MM.1S (cell line): ENCODE measurements around the gene SLC6A19.
A peak's percentile ranks its signal among the peaks of the same experiment; 100 is the strongest.

ENCODE experiments used
- DNase-seq: peaks from one replicate; pipeline ENCODE4 v3.0.0-alpha.2; 2015
- H2AFZ ChIP-seq: fragments of 300-600 bp; sonication (generic); 2 replicates; pipeline ENCODE4 v1.6.0; 2016; ENCODE audit warnings: antibody characterized with exemption, low read length
- H3F3A ChIP-seq: fragments of 300-600 bp; sonication (generic); 2 replicates; pipeline ENCODE4 v1.6.1; 2016; ENCODE audit warnings: mild to moderate bottlenecking, antibody characterized with exemption, low read length, moderate library complexity, mixed read lengths; ENCODE audit not compliant: insufficient read depth
- H3K27ac ChIP-seq: fragments of 300-600 bp; sonication (generic); 2 replicates; pipeline ENCODE4 v1.5.1; 2016; ENCODE audit warnings: mild to moderate bottlenecking, low read length
- H3K27me3 ChIP-seq: fragments of 300-600 bp; sonication (generic); replicated peaks from 2 replicates; pipeline ENCODE4 v1.6.0; 2016; ENCODE audit warnings: low read length; ENCODE audit not compliant: insufficient read depth
- H3K36me3 ChIP-seq: fragments of 300-600 bp; sonication (generic); replicated peaks from 2 replicates; pipeline ENCODE4 v1.6.1; 2016; ENCODE audit warnings: mild to moderate bottlenecking, low read length, mixed read lengths; ENCODE audit not compliant: insufficient read depth
- H3K4me1 ChIP-seq: fragments of 300-600 bp; sonication (generic); 2 replicates; pipeline ENCODE4 v1.6.1; 2016; ENCODE audit warnings: low read length, mixed read lengths
- H3K4me2 ChIP-seq: fragments of 300-600 bp; sonication (generic); 2 replicates; pipeline ENCODE4 v1.6.0; 2016; ENCODE audit warnings: low read depth, low read length
- H3K4me3 ChIP-seq: fragments of 300-600 bp; sonication (generic); 2 replicates; pipeline ENCODE4 v1.5.1; 2016; ENCODE audit warnings: low read length, mixed read lengths
- H3K79me2 ChIP-seq: fragments of 300-600 bp; sonication (generic); 2 replicates; pipeline ENCODE4 v1.6.1; 2016; ENCODE audit warnings: mixed run types, low read length, mixed read lengths
- H3K9ac ChIP-seq: fragments of 300-600 bp; sonication (generic); 2 replicates; pipeline ENCODE4 v1.6.1; 2016; ENCODE audit warnings: low read length, mixed read lengths
- H3K9me2 ChIP-seq: fragments of 300-600 bp; sonication (generic); replicated peaks from 2 replicates; pipeline ENCODE4 v1.6.1; 2016; ENCODE audit warnings: mild to moderate bottlenecking, low read length, mixed read lengths; ENCODE audit not compliant: insufficient read depth
- H3K9me3 ChIP-seq: fragments of 300-600 bp; sonication (generic); replicated peaks from 2 replicates; pipeline ENCODE4 v1.6.1; 2016; ENCODE audit warnings: mild to moderate bottlenecking, low read length, mixed read lengths; ENCODE audit not compliant: insufficient read depth
- H4K20me1 ChIP-seq: fragments of 300-600 bp; sonication (generic); 2 replicates; pipeline ENCODE4 v1.6.1; 2016; ENCODE audit warnings: mild to moderate bottlenecking, low read length, moderate library complexity, mixed read lengths; ENCODE audit not compliant: insufficient read depth
- CTCF ChIP-seq: fragments of 300-600 bp; sonication (generic); IDR thresholded peaks from 2 replicates; pipeline ENCODE4 v1.5.1; 2016; ENCODE audit warnings: antibody characterized with exemption, low read length, mixed read lengths
- EZH2 ChIP-seq: fragments of 300-600 bp; sonication (generic); optimal IDR thresholded peaks from 2 replicates; pipeline ENCODE3; 2017; ENCODE audit warnings: low read depth, mild to moderate bottlenecking, antibody characterized with exemption, low read length, mixed read lengths
- EZH2phosphoT487 ChIP-seq: fragments of 300-600 bp; sonication (generic); IDR thresholded peaks from 2 replicates; pipeline ENCODE4 v1.6.1; 2018; ENCODE audit warnings: antibody characterized with exemption, low read length

SLC6A19 gene

GRCh38 chr5:1206521-1207412 is 5.4 kb downstream of the SLC6A19 start:
- Histone ChIP-seq H3K4me2 (no peak overlapping the region), H3K9me2 (no peaks in the 10 kb centered on the region), H3K27ac (no peak overlapping the region), H3K27me3 (no peaks in the 10 kb centered on the region; the same call in 1 of the 2 replicates), H3K79me2 (no peaks in the 10 kb centered on the region), H2AFZ (no peak overlapping the region), H3K4me3 (no peak overlapping the region), H3K4me1 (peaks cover 11% of the 10 kb centered on the region), H3K9me3 (no peaks in the 10 kb centered on the region), H4K20me1 (no peaks in the 10 kb centered on the region), H3K36me3 (no peaks in the 10 kb centered on the region), H3F3A (no peaks in the 10 kb centered on the region), H3K9ac (no peak overlapping the region)
- DNase-seq = no peak
- TF ChIP-seq EZH2 (no peak), EZH2phosphoT487 (no peak), CTCF (no peak)

GRCh38 chr5:1207555-1207954 is 6.2 kb downstream of the SLC6A19 start:
- no peaks in the 10 kb centered on the region for H3K79me2 ChIP-seq
- H3K27me3 ChIP-seq = no peaks in the 10 kb centered on the region

GRCh38 chr5:1208221-1208742 is 6.9 kb downstream of the SLC6A19 start:
- no peak for DNase-seq
- Histone ChIP-seq H2AFZ (peak overlapping the region; percentile 43; the same call in 1 of the 2 replicates), H3K9ac (no peak overlapping the region), H3K4me2 (no peak overlapping the region), H3K79me2 (no peaks in the 10 kb centered on the region), H3K36me3 (no peaks in the 10 kb centered on the region), H3K4me1 (peaks cover 11% of the 10 kb centered on the region), H3K9me2 (no peaks in the 10 kb centered on the region), H4K20me1 (no peaks in the 10 kb centered on the region), H3K4me3 (no peak overlapping the region), H3K27ac (no peak overlapping the region), H3K9me3 (no peaks in the 10 kb centered on the region), H3F3A (no peaks in the 10 kb centered on the region), H3K27me3 (no peaks in the 10 kb centered on the region)
- TF ChIP-seq EZH2phosphoT487 (no peak), EZH2 (no peak), CTCF (no peak)

More at GRCh38 chr5:1207555-1207954, 6.2 kb downstream of the SLC6A19 start:
- H2AFZ ChIP-seq = no peak overlapping the region
- no peak overlapping the region for H3K27ac ChIP-seq
- no peak overlapping the region for H3K9ac ChIP-seq
- TF ChIP-seq EZH2 (no peak), CTCF (no peak), EZH2phosphoT487 (no peak)
- H3K36me3 ChIP-seq = no peaks in the 10 kb centered on the region
- no peak overlapping the region for H3K4me2 ChIP-seq
- H4K20me1 ChIP-seq = no peaks in the 10 kb centered on the region
- DNase-seq = no peak
- peaks cover 11% of the 10 kb centered on the region for H3K4me1 ChIP-seq
- no peaks in the 10 kb centered on the region for H3K9me3 ChIP-seq
- no peaks in the 10 kb centered on the region for H3K9me2 ChIP-seq
- no peaks in the 10 kb centered on the region for H3F3A ChIP-seq
- no peak overlapping the region for H3K4me3 ChIP-seq
